AG09319 (cell line): ENCODE results near the gene MIGA1.
"Not testable (repeated sequence)": the region's sequence is repeated elsewhere in the genome, so short reads cannot be mapped to it uniquely, and the experiment has no call there.

Experiments
- DNase-seq: peaks from one replicate; pipeline ENCODE4 v3.0.0-alpha.2; 2010; ENCODE audit warnings: low read depth; ENCODE audit errors: extremely low read depth
- TF ChIP-seq, protein P1 (sequence below): IDR thresholded peaks from 2 replicates; pipeline ENCODE4 v1.5.1; 2011; ENCODE audit warnings: low read depth, mild to moderate bottlenecking, inconsistent platforms, low read length, moderate library complexity

MIGA1 gene

DNA sequence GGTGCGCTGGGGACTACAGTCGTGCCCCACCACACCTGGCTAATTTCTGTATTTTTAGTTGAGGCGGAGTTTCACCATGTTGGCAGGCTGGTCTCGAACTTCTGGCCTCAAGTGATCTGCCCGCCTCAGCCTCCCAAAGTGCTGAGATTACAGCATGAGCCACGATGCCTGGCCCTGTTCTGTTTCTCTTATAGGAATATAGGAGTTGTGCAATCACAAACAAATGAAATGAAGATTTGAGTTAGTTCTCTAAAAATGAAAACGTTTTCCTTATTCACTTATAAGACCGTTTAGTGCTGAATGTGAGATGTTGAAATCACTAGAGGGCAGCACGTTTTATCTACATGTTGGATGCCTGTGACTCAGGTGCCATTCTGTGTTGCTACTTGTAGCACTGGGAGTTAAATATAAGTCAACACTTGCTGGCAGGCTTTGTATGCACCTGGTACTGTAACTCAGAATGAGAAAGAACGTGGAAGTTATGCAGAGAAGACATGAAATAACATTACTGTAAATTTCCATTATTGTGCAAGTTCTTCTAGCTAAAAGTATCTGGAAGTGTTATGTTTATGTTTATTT lies 45.8 kb downstream of the MIGA1 start:
- TF ChIP-seq, protein P1, sequence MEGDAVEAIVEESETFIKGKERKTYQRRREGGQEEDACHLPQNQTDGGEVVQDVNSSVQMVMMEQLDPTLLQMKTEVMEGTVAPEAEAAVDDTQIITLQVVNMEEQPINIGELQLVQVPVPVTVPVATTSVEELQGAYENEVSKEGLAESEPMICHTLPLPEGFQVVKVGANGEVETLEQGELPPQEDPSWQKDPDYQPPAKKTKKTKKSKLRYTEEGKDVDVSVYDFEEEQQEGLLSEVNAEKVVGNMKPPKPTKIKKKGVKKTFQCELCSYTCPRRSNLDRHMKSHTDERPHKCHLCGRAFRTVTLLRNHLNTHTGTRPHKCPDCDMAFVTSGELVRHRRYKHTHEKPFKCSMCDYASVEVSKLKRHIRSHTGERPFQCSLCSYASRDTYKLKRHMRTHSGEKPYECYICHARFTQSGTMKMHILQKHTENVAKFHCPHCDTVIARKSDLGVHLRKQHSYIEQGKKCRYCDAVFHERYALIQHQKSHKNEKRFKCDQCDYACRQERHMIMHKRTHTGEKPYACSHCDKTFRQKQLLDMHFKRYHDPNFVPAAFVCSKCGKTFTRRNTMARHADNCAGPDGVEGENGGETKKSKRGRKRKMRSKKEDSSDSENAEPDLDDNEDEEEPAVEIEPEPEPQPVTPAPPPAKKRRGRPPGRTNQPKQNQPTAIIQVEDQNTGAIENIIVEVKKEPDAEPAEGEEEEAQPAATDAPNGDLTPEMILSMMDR: peak; percentile 19
- no peak for DNase-seq

DNA sequence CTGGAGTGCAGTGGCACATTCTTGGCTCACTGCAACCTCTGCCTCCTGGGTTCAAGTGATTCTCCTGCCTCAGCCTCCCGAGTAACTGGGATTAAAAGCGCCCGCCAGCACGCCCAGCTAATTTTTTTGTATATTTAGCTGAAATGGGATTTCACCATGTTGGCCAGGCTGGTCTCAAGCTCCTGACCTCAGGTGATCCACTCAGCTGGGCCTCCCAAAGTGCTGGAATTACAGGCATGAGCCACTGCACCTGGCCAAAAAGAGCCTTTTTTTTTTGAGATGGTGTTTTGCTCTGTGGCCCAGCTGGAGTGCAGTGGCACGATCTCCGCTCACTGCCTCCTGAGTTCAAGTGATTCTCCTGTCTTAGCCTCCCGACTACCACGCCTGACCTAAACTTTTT lies 47.4 kb downstream of the MIGA1 start:
- not testable (repeated sequence) for DNase-seq

DNA sequence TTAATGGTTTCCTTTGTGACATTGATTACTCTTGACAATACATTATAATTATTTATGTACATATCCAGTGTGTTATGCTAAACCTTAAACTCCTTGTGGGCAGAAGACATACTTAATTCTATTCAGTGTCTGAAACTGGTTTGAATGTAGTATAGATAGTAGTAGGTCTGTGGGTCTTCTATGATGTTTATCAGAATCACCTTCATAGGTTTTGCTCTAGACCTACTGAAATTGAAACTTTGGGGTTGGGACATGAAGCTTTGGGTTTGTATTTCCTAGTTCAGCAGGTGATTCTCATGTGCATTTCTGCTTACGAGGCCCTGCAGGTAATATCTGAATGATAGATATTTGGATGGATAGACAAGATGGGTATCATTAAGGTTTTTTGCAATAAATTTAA lies 48.6 kb downstream of the MIGA1 start:
- TF ChIP-seq, protein P1: no peak
- no peak for DNase-seq

DNA sequence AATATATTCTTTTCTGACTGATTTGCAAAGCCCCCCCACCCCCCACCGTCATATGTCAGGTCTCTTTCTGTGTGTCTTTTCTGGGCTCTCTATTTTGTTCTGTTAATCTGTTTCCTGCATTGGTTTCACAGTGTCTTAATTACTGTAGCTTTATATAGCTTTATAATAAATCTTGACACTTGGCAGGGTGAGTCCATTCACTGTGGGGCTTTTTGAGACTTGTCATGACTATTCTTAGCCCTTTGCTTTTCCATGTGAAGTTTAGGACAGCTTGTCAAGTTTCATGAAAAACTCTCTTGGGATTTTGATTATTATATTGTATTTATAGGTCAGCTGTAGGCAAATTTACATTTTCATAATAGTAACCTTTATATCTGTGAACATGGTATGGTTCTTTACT lies 50.4 kb downstream of the MIGA1 start:
- DNase-seq: no peak
- TF ChIP-seq, protein P1: no peak

DNA sequence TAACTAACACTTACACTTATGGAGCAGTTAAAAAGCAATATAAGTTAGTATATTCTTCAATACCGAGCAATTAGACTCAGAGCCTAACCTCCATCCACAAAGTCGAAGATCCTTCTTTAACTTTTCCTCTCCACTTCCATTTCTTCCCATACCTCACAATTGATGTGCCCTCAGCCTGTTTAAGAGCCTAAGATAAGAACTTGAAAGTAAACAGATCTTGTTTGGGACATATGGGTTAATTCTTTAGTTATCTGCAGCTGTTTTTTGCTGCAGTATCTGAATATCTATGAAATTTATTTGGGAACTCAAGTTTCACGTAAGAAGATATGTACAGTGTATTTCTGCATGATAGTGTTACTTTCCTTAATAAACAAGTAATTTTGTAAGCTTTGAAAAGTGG lies 51.5 kb downstream of the MIGA1 start:
- no peak for DNase-seq
- TF ChIP-seq, protein P1: no peak

DNA sequence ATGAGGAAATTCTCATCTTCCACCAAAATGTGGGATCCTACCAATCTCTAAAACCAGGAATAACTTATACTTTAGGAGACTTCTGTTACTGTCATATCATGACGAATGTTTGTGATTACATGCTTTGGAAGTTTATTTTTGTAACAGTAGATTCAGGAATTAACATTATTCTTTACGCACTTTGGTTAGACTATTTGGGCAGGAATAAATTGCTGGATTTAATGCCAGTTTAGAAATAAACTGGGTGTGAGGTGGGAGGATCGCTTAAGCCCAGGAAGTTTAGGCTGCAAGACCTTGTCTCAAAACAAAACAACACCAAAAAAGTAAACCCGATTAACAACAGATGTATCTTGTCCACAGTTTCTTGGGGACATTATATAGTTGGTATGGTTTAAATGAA lies 52.1 kb downstream of the MIGA1 start:
- TF ChIP-seq, protein P1: no peak
- DNase-seq: no peak

DNA sequence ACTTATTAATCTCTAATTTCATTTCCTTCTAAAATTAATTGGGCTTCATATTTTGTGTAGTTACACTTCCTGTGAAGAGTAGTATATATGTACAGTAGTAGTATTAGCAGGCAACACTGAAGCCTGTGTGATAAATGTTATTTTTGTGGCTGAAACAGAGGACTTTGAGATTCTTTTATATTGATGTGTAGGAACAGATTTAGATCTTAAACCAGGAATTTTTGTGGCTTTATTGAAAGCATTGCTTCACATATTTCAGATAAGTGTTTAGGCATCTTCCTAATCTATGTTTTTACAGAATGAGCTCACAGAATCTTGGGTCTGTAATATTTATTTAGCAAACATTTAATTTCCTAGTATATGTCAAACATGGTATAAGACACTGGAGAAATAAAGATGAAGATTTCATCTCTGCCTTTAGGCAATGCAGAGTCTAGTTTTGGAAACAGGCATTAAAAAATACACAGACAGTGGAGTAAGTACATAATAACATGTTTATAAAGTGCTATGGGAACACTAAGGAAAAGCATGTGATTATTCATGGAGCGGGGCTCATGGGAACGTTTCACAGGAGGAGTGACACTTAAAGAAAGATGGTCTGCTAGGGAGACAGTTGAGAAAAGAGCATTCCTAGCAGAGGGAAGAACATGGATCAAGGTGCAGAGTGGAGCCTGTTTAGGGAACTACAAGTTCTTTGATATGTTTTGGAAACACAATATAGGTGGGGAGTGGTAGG lies 52.7 kb downstream of the MIGA1 start:
- TF ChIP-seq, protein P1: no peak
- no peak for DNase-seq

DNA sequence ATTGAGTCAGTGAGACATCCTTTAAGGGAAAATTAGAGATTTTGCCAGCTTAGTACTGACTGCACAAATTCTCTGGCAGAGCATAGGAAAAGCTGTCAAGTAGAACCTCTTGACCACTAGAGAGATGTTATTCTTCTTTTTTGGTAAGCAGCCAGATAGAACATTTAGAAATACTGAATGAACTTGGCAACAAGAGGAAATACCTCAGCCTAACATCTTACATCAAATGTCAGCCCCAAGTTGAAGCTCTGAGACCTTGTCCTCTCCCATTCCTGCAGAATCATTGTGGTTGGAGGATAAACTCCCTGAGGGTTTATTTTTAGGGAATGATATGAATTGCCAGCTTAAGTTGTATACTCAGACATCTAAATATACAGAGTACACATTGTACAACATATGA lies 53.5 kb downstream of the MIGA1 start:
- TF ChIP-seq, protein P1: no peak
- peak; percentile 91 for DNase-seq
